ENCODE results near the gene ARHGAP27. TPM values are rescaled to one million over a fixed set of nuclear protein-coding genes. Genes with fewer than 3 reads are reported as not detected.

The ARHGAP27 gene
- polyA plus RNA-seq, 3 donors, result 47.2 to 315 (median 55.0) TPM

- WGBS (ENCODE audit: insufficient coverage), result no CpG with 5 or more reads among the region's 3 CpGs
- Histone ChIP-seq H3K4me1 (ENCODE audit: control insufficient read depth in 1 of 2, insufficient read depth in 2 of 2, low read length in 2 of 2) (peaks cover 5 to 6% of the 10 kb centered on the region in 2 donors), H3K4me2 (replicated peaks; ENCODE audit: extremely low read depth, low read length, poor library complexity, severe bottlenecking) (no peak overlapping the region), H3K27me3 (ENCODE audit: control insufficient read depth in 2 of 2, insufficient read depth in 2 of 2, low read length in 2 of 2) (no peaks in the 10 kb centered on the region), H3K9me3 (replicated peaks in 1 of 2; ENCODE audit: control insufficient read depth in 1 of 2, insufficient read depth in 1 of 2, low read length in 2 of 2) (no peaks in the 10 kb centered on the region), H3K36me3 (replicated peaks in 1 of 2; ENCODE audit: control insufficient read depth in 1 of 2, insufficient read depth in 2 of 2, low read length in 2 of 2) (peaks cover 6 to 13% of the 10 kb centered on the region in 2 donors), H4K20me1 (ENCODE audit: insufficient read depth, low read length) (peaks cover 30% of the 10 kb centered on the region), H3K27ac (ENCODE audit: low read depth in 1 of 2, low read length in 2 of 2) (no peak overlapping the region), H2AFZ (ENCODE audit: insufficient read depth, low read depth, low read length, poor library complexity, severe bottlenecking) (no peak overlapping the region), H3K79me2 (ENCODE audit: insufficient read depth, low read length) (no peaks in the 10 kb centered on the region), H3K9ac (ENCODE audit: insufficient read depth, low read length, poor library complexity, severe bottlenecking) (no peak overlapping the region), H3K4me3 (replicated peaks in 1 of 3; ENCODE audit: low read depth in 2 of 3, low read length in 3 of 3) (no peak overlapping the region)
- no peak for TF ChIP-seq CTCF (IDR thresholded peaks at IDR 0.05)
- Mint-ChIP-seq H3K4me3 (no peak overlapping the region), H3K9me3 (peaks cover 0 to 3% (median 0%) of the 10 kb centered on the region in 7 donors), H3K36me3 (peaks cover 8 to 11% of the 10 kb centered on the region in 2 donors), H3K4me1 (peaks cover 18% of the 10 kb centered on the region), H3K27me3 (ENCODE audit: low read depth in 3 of 3) (peaks cover 5 to 23% (median 9%) of the 10 kb centered on the region in 3 donors), H3K27ac (no peak overlapping the region)
- intact Hi-C loops (cut with micrococcal nuclease), result loop anchor here (5.0 to 10.0 kb wide), 2 partner anchors 172 to 255 kb away; partner anchors contain the start of genes ACBD4 (in 1 of the 2) and PLCD3 (in 1 of the 2)
- DNase-seq, result no peak
These were observed 43.3 kb downstream of the ARHGAP27 start for GRCh38 chr17:45389354-45389753.

GRCh38 chr17:45388604-45389325 is 43.9 kb downstream of the ARHGAP27 start:
- Histone ChIP-seq H3K79me2 (ENCODE audit: insufficient read depth, low read length) (no peaks in the 10 kb centered on the region), H3K9me3 (replicated peaks in 1 of 2; ENCODE audit: control insufficient read depth in 1 of 2, insufficient read depth in 1 of 2, low read length in 2 of 2) (no peaks in the 10 kb centered on the region), H3K4me1 (ENCODE audit: control insufficient read depth in 1 of 2, insufficient read depth in 2 of 2, low read length in 2 of 2) (peaks cover 9 to 10% of the 10 kb centered on the region in 2 donors), H2AFZ (ENCODE audit: insufficient read depth, low read depth, low read length, poor library complexity, severe bottlenecking) (no peak overlapping the region), H3K9ac (ENCODE audit: insufficient read depth, low read length, poor library complexity, severe bottlenecking) (no peak overlapping the region), H4K20me1 (ENCODE audit: insufficient read depth, low read length) (peaks cover 24% of the 10 kb centered on the region), H3K4me2 (replicated peaks; ENCODE audit: extremely low read depth, low read length, poor library complexity, severe bottlenecking) (no peak overlapping the region), H3K4me3 (replicated peaks in 1 of 3; ENCODE audit: low read depth in 2 of 3, low read length in 3 of 3) (no peak overlapping the region), H3K27me3 (ENCODE audit: control insufficient read depth in 2 of 2, insufficient read depth in 2 of 2, low read length in 2 of 2) (no peaks in the 10 kb centered on the region), H3K36me3 (replicated peaks in 1 of 2; ENCODE audit: control insufficient read depth in 1 of 2, insufficient read depth in 2 of 2, low read length in 2 of 2) (peaks cover 0 to 7% of the 10 kb centered on the region in 2 donors), H3K27ac (ENCODE audit: low read depth in 1 of 2, low read length in 2 of 2) (no peak overlapping the region)
- DNase-seq, result no peak
- intact Hi-C loops (cut with micrococcal nuclease), result loop anchor here (5.0 to 10.0 kb wide), 2 partner anchors 171 to 254 kb away; partner anchors contain the start of genes ACBD4 (in 1 of the 2) and PLCD3 (in 1 of the 2)
- Mint-ChIP-seq H3K4me3 (peak overlapping the region in 1 of 2 donors; percentile 13), H3K27me3 (ENCODE audit: low read depth in 3 of 3) (peaks cover 5 to 27% (median 12%) of the 10 kb centered on the region in 3 donors), H3K36me3 (peaks cover 3 to 5% of the 10 kb centered on the region in 2 donors), H3K27ac (peak overlapping the region in 2 of 7 donors; percentile 19 to 30), H3K9me3 (peaks cover 0 to 3% (median 0%) of the 10 kb centered on the region in 7 donors), H3K4me1 (peaks cover 24% of the 10 kb centered on the region)
- no peak for TF ChIP-seq CTCF (IDR thresholded peaks at IDR 0.05)
- WGBS (ENCODE audit: insufficient coverage), result 61% methylated on average over 9 of the region's 10 CpGs
